NCI-H446 (cell line): Measurements from ENCODE around the gene CORO2B.
"Not testable (repeated sequence)": the region's sequence is repeated elsewhere in the genome, so short reads cannot be mapped to it uniquely, and the experiment has no call there.

Experiments used
- DNase-seq, 2 experiments: peaks; one replicate each; lab custom pipeline; 2025; lab: John Stamatoyannopoulos, UW

CORO2B gene

DNA sequence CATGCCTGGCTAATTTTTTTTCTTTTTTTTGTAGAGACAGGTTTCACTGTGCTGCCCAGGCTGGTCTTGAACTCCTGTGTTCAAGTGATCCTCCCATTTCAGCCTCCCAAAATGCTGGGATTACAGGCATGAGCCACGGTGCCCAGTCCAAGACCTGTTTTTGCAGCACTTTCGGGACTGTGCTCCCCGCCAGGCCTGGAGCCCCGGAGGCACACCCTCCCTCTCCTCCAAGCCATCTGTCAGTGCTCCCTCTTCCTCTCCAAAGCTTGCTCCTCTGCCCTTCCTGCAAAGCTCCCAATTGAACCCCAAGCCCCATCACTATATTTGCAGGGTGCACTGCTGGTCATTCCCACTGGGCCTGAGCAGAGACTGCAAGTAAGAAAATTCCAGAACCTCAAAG lies 98.1 kb downstream of the CORO2B start:
- DNase-seq: no peak

DNA sequence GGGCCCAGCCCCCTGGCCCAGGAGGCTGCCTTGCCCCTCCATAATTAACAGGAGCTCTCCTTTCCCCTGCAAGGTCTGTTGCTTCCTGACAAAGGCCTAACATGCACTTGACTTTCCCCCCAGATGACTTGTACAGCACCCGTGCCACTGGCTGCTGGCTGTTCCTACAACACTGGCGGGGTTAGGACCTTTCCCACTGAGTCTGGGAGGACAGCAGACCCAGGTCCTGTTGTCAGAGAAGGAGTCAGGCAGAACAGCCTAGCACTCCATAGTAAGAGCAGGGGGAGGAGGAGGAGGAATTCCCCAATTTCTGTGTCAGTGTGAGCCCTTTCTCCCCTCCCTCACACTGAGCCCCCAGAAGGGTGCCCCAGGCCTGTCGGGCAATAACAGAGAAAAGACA lies 99.2 kb downstream of the CORO2B start:
- DNase-seq: no peak

DNA sequence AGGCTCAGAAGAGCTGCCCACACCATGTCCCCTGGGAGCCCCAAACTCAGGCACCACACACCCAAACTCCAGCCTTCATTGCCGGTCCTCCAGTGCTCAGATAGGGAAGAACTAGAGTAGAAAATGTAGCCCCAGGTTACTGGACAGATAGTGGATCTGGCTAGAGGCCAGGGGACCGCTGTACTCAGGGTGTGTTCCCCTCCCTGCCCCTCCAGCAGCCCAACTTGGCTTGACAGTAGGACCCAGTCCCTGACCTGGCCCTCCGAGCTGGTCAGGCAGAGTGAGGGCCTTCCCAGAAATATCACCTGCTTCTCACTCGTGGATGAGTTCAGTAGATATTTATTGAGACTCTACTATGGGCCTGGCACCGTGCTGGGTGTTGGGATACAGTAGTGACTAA lies 100.0 kb downstream of the CORO2B start:
- no peak for DNase-seq

DNA sequence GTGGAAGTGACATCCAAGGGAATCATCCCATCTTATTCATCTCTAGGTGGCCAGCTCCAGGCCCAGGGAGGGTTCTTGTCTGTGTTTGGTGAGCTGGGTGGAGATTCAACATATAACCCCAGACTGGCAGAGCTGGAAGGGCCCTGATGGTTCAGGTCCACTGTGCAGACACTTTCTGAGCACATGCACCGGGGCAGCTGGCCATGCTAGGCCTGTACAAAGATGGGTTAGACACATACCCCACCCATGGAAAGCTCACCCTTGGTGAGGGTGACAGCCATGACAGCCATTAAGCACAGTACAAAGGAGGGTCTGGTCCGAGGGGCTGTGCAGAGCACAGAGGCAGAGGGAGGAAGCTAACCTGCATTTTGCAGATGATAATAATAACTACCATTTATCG lies 100.4 kb downstream of the CORO2B start:
- no peak for DNase-seq

DNA sequence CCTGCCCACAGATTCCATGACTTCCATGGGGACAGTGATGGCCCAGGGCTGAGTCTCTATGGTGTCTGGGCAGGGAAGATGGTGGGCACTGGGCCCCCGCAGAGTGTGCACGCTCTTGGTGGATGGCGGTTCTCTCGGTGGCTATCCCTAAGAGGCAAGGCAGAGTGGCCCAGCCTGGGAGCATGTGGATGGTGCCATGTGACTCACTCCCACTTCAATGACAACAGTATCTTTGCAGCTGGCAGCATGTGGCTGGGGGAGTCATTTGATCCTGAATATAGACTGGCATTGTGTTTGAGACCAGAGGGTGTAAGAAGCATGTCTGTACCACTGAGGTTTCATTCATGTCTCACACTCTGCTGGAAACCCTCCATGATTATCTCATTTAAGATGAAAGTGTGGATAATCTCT lies 101.2 kb downstream of the CORO2B start:
- DNase-seq: no peak

DNA sequence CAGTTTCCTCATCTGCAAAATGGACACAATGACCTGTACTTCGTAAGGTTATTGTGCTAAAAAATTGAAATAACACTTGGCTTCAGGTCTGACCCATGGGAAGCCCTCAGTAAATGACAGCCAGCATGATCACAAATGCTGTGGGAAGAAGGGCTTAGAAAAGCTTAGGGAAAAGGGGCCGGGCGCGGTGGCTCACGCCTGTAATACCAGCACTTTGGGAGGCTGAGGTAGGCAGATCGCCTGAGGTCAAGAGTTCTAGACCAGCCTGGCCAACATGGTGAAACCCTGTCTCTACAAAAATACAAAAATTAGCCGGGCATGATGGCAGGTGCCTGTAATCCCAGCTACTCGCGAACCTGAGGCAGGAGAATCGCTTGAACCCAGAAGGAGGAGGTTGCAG lies 102.0 kb downstream of the CORO2B start:
- not testable (repeated sequence) for DNase-seq

DNA sequence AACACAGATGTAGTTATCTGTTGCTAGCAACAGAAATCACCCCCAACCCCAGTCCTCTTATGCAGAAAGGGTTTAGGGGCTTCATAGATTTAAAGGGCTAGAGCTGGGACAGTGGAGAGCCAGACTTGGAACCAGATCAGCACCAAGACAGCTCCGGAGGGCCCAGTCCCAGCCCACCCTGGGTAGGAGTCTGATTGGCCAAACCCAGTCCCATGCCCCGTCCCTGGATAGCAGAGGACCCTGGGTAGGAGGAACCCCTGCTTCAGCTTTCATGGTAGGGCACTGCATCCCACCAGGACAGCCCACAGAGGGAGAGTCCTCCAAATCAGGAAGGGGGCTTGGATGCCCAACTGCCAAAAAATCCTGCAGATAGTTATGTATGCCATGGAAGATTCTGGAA lies 103.0 kb downstream of the CORO2B start:
- no peak for DNase-seq

DNA sequence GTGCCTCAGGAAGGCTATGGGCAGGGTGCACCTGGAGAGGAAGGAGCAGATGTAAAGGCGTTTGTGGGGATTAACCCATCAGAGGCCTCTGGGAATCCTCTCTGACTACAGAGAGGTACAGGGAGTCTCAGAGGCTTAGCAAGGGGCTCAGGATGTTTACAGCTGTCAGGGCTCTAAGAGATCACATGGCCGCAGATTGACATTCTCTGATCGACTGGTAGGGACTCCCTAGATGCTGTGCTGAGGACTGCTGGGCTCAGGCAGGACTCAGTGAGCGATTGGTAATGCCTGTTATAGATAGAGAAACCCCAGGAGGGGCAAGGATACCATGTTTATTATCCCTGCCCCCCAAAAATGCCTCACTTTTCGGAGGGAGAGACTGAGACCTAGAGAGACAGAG lies 103.5 kb downstream of the CORO2B start:
- DNase-seq: no peak

DNA sequence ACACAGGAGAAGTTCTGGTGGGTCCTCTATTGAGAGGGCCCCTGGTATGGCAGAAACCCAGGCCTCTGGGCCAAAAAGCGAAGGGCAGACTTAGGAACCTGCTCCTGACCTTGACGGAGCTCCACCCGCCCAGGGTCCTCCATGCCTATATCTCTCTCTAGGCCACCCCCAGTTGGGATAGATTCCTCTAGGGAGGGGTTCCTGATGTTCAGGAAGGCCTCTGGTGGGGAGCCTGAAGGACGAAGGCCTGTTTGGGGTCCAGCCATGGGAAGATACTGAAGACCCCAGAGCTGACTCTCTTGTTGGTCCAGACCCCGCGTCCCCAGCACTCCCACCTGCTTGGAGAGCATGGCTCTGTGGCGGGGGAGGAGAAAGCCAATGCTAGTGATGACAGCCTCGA lies 104.2 kb downstream of the CORO2B start:
- DNase-seq: no peak

DNA sequence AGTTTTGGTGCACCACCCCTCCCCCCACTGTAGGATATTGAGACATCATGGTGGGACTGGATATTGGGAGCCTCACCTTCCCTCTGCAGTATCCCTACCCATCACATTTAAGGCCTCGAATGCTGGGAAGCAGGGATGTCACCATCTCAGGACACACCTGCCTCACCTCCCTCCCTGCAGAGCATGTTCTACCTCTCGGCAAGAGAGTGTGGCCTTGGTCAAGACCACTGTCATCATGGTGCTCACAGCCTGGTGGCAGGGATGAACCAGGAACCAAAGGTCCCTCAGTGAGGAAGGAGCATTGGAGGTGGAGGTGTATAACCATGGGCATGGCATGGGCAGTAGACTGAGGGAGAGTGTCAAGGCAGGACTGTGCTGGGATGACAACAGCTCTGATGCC lies 104.8 kb downstream of the CORO2B start:
- DNase-seq: no peak

DNA sequence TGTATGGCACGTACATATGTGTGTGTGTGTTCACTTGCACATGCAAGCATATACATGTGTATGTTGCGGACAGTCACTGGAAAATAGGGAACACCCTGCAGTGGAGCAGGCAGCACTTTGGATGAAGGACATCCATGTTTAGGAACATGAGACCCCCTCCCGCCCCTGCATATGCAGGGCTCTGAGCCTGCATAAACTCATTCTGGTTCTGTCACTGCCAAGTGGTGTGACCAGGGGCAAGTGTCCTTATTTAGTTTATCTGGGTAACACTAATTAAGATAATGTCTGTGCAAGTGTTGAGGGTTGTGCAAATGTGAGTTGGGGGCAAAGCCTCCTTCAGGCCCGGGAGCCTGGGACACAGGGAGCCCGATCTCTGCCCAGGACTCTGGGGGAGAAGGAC lies 105.7 kb downstream of the CORO2B start:
- no peak for DNase-seq

DNA sequence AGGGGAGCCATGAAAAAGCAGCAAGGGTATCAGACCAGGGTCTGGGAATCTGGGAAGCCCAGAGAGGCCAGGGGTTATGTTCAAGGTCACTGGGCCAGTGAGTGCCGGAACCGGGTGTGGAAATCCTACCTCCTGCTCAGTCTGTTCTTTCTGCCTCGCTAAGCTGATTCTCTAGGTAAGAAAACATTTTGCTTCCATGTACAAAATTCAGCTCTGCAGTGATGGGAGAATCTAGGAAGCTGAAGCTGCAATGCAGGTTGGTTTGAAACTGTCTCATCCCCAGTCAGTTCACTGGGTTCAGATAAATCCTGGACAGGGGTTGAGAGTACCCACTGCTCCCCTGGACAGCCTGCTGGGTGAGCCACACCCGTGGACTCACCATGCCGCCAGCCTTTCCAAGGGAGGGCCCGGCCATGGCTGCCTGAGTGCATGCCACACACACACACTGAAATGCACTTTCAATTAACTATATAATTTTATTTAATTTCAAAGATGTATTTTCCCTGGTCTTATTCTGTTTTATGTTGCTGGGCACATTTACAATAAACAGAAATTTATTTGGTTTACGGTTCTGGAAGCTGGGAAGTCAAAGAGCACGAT lies 108.4 kb downstream of the CORO2B start:
- DNase-seq: no peak

DNA sequence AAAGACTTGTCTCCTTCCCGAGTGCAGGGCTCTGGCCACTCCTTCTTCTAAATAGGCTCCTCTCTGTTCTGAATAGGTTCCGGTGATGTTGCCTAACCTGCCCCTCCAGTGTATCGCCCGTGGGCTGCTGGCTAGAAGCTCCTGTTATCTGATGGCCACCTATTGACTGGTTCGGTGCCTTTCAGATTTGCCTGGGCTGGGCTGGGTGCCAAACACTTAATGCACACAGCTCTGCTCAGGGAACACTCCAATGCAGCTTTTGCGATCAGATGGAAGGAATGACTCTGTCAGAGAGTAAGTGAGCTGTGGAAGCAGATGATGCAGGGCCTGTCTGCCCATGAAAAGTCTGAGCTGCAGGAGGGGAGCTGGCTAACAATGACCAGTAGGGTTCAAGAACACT lies 112.9 kb downstream of the CORO2B start:
- DNase-seq: peak in 1 of 2 experiments; percentile 29

DNA sequence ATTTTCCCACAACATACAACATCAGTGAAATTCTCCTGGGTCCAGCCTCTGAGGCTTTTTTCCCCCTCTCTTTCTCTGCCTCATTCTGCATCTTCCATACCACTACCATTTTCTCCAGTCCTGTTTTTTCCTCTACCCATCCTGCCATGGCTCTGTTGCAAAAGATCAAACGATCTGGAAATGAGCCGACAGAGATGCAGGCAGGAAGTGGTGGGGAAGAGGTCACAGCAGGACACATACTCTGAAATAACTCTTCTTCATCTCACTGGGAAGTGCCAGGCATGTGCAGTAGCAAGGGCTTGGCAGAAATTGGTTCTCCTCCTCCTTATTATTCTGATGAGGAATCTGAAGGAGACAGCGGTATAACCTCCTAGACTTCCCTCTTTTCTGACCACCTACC lies 114.3 kb downstream of the CORO2B start:
- no peak for DNase-seq

DNA sequence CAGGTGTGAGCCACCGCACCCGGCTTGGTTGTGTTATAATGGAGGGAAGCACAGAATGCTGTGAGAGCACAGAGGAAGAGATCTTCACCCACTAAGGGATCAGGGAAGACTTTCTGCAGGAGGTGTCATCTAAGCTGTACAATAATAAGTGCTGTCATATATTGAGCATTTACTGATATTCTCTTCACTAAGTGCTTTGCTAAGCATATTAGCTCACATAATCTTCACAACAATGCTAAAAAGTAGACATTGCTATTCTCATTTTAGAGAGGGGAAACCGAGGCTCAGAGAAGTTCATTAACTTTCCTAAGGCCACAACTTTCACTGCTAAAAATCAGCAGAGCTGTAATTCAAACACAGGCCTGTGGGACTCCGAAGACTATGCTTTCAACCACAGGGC lies 115.3 kb downstream of the CORO2B start:
- DNase-seq: no peak

DNA sequence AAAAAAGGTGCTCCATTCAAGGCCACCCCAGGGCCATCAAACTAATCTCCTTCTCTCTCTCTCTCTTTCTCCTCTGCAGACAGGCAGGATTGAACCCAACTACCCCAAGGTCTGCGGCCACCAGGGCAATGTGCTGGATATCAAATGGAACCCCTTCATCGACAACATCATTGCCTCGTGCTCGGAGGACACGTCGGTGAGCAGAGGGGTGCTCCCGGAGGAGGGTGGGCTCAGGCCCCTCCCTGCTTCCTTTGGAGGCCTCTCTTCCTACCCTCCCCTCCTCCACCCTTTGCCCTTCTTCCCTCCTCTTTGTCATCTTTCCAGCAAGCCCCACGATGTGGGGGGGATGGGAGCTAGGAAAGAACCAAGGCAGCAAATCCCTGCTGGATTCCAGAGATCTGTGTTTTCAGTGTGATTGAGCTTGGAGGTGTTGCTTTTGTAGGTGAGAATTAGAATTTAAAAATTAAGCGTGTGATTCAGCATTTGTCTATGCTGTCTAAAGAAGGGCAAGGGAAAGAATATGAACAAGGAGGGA lies 116.3 kb downstream of the CORO2B start:
- DNase-seq: no peak

DNA sequence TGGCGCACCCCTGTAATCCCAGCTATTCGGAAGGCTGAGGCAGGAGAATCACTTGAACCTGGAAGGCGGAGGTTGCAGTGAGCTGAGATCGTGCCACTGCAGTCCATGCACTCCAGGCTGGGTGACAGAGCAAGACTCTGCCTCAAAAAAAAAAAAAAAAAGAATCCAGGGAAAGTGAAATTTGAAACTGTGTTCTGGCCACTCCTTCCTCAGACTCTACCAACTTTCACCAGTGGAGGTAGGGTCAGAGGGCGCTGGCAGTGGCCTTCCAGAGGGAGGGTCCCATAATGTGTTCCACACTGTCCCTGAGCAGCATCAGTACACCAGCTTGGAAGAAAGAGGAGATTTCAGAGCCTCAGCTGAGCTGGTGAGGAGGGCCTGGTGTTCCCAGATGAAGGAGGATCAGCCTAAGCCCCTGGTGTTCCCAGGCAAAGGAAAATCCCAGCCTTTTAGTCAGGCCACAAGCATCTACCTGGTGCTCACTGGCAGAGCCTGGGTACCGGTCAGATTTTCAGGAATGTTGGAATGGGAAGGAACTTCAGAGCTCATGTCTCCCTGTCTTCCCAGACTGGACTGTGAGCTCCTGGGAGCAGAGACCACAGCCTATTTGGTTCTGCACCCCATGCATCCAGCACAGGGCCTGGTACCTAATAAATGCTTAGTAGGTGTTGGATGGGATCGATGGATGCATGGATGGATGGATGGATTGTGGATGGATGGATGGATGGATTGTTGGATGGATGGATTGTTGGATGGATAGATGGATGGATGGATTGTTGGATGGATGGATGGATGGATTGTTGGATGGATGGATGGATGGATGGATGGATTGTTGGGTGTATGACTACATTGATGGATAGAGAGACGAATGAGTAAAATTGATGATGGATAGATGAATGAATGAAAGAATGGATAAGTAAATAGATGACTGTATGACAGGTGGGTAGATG lies 117.9 kb downstream of the CORO2B start:
- DNase-seq: no peak

DNA sequence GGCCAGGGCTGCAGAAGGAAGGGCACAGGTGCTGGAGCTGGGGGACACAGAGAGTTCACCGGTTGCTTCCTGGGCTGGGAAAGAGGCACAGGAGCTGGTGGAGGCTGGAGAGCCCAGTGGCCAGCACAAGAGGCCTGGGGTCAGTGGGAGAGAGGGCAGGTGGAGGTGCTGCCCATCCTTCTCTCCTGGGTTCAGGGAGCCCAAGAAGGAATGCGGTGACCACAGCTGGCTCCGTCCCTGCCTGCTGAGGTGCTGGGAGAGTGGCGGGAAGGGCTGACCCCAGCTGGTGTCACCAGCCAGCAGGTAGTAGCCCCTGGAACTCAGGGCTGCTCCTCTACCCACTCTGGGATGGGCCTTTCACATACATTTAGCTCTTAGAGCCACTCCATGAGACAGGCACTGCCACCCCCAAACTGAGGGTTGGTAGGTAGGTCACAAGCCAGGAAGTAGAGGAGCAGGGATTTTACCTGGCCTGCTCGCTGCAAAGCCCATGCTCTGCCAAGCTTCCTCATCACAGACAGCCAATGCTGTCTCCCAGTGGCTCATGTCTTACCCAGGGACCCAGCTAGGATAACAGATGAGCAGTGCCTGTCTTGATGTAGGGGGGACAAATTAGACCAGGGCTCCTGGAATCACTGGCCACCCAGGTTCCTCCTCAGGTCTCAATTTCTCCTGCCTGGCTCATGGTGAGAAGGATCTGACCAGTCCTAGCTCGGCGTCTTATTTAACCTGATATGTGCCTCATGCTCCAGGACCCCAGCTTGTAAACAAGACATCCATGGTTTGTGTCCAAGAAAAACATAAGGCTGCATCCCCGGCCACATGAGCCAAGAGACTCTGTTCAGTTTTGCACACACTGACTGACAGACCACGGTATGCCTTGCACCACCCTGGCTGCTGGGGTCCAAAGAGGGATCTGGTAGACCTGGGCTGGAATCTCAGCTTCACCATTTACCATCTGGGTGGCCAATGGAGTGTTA lies 119.2 kb downstream of the CORO2B start:
- DNase-seq: no peak

DNA sequence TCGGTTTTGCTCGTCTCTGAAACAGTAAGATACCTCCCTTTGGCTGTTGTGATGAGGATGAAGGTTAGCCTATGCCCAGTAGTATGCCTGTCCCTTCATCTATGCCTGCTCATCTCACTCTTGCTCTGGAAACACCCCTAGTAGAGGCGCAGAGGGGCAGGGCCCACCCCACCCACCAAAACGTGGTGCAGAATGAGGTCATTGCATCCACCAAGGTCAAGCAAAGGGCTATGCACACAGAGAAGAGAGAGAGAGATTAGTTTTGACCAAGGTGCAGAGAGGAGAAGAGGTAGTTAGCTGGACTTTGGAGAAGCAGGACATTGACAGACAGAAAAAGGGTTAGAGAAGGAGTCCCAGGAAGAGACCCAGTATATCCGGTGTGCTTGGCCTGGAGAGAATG lies 119.9 kb downstream of the CORO2B start:
- no peak for DNase-seq

DNA sequence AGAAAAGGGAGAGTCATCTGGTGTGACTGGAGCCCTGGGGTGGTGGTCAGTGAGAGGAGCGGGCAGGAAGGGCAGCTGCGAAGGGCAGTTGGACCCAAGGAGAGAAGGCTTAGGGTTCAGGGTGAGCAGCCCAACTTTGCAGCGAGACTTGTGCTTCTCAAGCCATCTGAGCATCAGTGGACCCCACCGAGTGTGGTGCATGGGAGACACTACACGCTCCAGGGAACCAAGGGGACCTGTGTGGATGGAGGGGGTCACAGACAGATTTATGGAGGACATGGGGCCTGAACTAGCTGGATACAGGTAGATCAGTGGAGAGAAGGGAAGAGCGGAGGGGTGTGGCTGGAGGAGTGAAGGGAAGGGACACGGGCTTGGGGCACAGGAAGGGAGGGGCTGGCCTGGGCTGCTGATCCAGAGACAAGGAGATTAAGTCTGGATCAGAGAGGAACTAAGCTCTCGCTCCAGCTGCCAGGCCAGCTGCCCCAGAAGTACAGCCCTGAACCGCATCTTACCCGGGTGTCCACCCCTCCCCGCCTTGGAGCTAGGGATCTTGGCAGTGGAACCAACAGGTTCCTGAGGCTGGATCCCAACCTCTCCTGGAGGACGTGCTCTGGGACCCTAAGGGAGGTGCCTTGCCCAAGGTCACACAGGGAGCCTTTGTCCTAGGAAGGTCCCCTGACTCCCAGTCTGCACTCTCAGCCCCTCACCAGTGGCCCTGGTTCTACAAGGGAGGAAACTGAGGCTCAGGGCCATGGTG lies 120.5 kb downstream of the CORO2B start:
- DNase-seq: no peak

DNA sequence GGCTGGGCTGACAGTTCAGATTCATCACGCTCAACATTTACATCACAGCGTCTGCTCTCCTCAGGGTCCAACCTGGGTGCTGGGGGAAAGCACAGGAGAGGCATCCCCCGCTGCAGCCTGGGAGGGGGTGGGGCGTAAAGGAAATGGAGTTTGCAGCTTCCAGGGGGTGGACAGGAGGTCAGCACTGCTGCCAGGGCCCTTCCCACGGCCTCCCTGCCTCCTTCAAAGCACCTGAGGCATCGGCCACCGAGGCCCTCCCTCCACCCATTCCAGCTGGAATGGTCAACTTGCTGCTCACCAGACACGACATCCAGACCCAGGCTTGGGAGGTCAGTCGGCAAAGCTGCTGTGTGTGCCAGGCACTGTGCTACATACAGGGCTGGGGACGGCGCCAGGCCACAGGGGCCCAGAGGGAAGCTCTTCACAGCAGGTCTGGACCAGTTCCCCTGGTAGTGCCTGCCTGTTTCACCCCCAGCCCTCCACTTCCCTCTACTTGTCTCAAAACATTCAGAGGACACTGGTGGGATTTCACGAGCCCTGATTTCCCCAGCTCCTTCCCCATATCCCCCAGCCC lies 121.2 kb downstream of the CORO2B start:
- no peak for DNase-seq
